Epidermal melanocyte (primary cell): ENCODE data around the gene BCO1.

ENCODE experiments used
- DNase-seq: peaks from one replicate; pipeline ENCODE4 v3.0.0; 2011; ENCODE audit warnings: low spot score; ENCODE audit not compliant: insufficient read length

The BCO1 gene

DNA sequence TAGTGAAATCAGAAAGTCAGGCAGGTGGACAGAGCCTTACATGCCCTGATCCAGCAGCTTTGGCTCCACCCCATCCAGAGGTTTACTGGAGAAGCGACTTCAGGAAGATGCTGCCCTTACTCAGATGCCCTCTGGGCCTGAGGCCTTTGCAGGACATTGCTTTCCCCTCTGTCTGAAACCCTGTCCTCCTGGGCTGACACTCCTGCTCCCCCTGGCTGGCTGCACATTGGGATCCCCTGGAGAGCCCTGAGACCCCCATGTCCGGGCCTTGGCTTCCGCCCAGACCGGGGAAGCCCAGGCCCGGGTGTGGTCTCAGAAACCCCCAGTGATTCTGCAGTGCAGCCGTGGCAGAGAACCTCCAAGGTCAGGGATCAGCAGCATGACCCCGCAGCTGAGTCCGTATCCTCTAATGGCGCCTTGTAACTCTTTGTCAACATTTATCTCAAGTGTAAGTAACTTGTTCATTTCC lies 36.6 kb downstream of the BCO1 start:
- no peak for DNase-seq

DNA sequence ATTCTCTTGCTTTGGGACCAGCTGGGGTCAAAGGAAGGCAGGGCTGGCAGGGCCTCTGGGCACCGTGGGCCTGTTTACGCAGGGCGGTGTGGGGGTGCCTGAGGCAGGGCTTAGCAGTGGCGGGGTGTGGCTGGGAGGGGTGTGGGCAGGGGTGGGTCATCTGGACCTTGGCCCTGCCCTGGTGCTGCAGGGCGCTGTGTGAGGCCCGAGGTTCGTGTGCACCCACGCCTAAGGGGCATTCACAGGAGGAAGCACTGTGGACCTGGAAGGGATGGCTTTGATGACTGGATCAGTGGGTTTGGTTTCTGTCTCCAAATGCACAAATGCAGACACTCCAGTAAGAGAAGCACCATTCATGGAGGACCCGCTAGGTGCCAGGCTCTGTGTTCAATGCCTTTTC lies 37.3 kb downstream of the BCO1 start:
- no peak for DNase-seq

DNA sequence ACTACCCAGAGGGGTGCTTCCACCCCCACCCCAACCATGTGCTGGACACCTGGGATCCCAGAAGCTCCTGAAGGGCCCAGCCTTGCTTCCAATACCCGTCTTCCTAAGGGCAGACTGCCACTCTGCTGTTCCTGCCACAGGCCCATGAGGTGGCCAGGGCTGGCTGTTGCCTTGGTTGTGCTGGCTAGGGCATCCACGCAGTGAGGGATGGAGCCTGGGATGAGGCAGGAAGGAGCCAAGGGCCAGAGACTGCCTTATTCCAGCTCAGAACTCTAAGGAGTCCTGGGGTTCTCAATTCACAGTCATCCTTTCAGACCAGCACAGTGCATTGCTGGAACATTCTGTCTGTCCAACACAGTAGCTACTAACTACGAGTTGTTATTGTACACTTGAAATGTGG lies 37.8 kb downstream of the BCO1 start:
- no peak for DNase-seq

DNA sequence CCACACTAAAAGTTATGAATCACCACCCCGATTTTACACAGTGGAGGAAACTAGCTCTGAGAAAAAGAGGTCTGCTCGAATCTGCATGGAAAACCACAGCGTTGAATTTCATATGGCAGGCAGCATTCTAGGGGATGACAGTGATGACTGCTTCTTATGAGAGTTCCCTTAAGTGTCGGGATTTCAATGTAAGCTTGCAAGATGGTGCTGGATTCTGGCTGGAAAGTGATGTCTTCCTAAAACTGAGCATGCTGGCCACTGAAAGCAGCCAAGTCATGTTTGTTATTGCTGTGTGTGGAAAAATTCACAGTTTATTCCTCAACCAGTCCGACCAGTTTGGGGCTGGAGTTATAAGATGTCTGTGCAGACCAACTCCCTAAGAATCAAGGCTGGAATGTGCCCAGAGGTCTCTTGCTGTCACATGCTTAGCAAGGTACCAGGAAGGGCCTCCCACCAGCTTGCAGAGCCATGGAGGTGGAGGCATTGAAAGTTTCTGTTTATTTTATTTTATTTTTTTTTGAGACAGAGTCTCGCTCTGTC lies 39.1 kb downstream of the BCO1 start:
- DNase-seq: no peak

DNA sequence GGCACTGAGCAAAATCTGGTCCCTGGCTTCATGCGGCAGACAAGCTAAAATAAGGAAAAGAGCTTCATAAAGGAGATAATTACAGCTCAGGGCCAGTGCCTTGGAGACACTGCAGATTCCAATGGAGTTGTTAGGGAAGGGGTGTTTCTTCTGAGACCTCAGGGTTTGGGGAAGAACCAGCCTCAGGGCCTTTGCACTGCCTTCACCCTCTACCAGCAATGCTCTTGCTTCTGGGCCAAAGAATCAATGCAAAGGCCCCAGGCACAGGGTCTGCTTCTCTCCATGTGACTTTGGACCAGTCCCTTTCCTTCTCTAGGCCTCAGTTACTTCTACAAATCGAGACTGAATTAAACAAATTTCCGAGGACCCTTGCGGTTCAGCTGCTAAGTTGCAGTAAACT lies 40.0 kb downstream of the BCO1 start:
- DNase-seq: no peak

DNA sequence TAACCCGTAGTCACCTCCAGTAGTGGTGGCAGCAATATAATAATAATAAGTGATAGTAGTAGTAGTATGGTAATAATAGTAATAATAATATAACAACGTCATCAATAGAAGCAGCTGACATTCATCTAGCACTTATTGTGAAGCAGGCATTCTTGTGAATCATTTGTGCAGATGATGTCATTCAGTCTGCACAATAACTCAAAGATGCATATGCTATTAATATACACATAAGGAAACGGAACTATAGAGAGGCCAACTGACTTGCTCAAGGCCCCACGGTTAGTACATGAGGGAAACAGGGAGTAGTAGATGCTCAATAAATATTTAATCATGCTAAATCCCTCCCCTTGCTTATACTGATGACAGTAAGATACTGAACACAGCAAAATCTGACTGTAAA lies 40.9 kb downstream of the BCO1 start:
- no peak for DNase-seq

DNA sequence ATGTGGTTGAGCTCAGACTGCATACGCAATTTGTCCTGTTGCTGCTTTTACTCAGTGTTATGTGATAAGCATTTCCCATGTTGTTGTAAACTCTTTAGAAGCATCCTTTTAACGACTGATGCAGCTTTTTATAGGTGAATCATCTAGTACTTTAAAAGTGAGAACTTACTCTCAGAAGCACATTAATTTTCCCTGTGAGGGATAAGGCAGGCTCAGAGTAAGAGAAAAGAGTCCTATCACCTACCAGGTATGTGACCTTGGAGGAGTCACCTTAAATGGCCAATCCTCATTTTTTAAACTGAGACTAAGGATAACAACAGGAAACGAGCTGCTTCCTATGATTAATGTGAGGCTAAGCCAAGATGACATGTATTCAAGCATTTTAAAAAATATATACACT lies 41.9 kb downstream of the BCO1 start:
- no peak for DNase-seq

DNA sequence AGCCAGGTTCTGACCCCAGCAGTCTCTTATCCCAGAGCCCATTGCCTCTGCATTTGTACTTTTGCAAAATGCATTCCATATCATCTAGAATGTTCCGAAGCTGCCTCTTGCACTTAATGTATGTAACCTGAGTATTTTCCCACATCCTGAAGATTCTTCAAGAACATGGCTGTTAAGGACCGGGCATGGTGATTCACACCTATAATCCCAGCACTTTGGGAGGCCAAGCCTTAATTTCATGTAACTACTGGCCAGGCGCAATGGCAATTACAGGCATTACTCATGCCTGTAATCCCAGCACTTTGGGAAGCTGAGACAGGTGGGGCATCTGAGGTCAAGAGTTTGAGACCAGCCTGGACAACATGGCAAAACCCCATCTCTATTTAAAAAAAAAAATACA lies 44.6 kb downstream of the BCO1 start:
- no peak for DNase-seq

DNA sequence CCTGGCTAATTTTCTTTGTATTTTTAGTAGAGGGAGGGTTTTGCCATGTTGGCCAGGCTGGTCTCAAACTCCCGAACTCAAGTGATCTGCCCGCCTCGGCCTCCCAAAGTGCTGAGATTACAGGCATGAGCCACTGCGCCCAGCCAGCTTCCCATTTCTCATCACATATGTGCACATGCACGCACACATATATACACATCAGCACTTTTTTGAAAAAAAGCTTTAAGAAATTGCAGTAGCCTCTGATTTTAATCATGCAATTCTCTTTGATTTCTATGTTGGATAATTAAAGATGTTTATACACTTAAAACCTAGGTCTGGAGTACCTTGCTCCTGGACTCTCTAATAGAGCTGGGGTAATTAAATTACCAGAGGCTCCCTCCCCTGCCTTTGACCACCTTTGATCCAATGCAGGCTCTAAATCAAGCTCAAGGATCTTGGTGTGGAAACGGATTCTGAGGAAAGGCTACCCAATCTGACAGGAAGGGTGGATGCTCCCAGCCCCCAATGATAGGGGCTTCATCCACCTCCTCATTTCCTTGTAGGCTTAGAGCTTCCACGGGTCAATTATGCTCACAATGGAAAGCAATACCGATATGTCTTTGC lies 46.6 kb downstream of the BCO1 start:
- DNase-seq: no peak

DNA sequence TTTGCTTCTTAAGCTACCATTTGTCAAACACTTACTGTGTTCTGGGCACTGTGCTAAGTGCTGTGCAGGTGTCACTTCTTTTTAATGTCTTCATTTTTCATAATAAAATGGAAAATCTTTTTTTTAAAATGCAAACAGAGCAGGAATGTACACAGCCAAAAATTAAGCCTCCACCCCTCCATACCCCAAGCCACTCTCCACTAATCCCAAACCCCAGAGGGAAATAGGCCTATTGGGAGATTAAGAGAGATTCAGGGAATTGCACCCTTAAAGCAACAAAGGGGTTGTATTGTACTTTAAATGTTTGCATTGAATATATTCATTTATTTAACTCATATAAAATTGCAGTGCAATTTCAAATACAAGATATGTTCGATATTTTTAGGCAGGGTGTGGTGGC lies 47.7 kb downstream of the BCO1 start:
- no peak for DNase-seq

DNA sequence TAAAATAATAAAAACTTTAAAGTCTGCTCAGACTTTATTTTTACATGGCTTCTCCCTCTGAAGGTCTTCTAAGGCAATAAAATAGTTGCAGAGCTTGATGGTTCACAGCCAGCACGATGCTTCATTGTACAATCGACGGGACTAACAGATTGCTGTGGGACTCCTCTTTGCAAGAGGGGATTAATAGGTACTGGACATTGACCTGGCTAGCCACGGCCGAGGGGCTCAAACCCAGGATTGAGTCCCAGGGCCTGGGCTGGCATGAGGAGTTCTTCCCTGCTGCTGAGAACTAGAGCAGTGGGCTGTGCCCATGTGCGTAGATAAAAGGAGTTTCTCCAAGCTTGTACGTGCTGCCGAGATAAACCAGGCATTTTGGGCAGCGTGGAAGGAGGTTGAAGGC lies 52.6 kb downstream of the BCO1 start:
- DNase-seq: no peak

DNA sequence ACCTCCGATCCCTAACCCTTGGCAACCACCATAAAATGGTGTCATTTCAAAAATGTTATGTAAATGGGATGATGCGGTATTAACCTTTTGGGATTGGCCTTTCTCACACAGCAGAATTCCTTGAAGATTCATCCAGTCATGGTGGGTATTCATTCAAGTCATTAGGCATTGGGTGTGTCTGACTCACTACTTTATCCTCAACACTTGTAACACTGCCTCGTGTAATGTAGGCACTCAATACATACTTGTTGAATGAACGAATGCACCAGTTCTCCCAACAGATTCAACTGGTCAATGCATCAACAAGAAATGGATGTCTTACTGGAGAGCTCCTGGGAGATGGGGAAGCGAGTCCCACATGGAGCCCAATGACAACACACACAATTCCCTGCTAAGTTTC lies 54.4 kb downstream of the BCO1 start:
- DNase-seq: no peak

DNA sequence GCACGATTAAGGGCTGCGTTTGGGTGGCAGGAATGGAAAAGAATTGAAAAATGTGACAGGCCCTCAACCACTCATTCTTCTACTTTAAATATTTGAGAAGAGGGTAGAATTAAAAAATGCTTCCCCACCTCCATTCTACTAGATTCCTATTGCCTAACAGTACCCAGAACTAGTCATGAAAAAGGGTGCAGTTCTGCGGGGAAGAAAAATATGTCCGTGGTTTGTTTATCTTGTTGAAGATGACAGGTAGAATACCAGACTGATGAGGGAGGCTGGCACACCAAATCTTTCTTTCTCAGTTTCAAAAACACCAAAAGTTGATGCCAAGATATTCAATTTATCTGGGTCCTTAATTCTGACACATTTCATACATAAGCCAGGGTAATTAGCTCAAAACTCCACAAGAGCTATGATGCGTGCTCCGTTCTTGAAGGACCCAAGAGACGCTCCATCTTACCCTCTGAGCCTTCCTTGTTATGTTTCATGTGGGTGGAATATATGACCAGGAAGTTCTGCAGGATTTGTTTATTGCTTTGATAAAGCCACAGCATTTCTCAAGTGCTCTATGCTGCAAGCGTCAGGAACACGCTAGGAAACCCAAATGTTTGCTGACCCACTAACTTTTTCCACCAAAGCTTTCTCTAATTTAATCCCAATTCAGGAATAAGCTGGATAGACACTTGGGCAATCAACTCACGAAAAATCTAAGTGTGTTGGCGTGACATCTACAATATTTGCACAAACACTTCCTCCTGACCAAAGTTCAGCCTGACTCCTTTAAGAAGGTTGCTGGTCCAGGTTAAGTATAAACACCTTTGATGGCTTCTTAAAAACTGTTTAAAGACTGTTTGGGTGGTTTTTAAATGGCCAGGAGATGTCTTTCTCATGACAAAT lies 55.7 kb downstream of the BCO1 start:
- DNase-seq: no peak

DNA sequence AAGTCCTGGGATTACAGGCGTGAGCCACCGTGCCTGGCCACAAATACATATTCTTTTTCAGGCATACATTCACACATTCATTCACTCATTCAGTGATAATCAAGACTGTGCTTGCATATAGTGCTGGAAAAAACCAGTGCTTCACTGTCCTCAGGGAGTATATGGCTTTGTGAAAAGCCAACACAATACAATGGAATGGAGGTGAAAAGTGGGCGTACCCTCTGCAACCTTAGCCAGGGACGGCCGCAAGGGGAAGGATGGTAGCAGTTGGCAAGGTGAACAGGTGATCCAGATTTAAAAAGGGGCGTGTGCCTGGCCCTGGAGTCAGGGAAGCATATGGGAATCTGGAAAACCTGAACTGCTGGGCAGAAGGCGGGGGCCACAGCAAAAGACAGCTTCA lies 58.1 kb downstream of the BCO1 start:
- DNase-seq: no peak

DNA sequence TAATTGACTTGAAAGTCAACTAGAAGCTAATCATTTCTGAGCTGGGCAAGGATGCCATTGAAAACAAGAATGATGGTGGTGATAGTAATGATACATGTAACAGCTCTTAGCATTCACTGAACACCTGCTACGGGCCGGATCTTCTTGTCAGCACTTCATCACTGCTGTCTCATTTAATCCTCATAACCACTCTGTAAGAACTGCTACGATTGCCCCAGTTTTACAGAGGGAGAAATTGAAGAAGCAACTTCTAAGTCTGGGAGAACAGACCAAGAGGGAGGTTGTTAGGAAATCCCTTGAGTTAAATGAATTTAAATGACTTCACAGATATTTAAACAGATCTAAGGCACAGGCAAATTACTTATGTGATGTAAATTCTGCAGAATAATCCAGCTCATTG lies 69.3 kb downstream of the BCO1 start:
- no peak for DNase-seq

DNA sequence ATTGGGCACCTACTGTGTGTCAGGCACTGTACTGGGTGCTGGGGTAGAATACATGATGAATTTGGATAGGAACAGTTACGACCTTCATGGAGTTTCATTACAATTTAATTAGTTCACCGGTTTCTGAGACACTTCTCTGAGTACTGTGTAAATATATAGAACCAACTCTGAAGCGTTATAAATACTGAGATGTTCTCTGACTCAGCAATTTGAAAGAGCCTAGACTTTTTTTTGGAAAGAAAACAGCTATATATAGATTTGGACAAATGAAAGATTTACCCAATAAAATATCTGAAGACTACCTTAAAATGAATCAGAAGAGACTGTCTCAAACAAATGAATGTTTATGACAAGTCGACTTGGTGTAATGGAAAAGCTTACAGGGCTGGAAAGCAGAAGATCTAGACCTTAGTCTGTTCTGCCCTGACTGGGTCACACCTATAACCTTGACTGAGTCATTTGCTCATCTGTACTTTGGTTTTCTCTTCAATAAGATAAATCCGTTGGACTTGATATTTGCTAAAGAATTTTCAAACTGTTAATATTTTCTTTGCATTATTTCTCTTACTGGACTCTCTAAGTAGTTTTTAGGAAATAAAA lies 71.7 kb downstream of the BCO1 start:
- no peak for DNase-seq

DNA sequence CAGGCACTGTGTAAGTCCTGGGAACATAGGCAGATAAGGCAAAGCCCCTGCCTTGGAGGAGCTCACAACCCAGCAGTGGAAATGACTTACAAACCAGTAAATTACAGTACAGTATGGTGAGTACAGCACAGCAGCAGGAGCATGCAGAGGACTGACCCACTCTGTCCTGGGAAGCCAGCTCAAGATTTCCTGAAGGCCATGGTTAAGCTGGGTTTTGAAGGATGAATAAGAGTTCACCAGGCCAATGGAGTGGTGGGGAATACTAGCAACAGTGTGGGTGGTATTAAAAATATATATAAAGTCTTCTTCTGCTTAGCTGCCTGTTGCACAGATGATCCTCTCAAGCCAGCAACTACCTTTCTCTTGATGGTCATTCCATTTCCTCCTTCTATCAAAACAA lies 73.3 kb downstream of the BCO1 start:
- DNase-seq: no peak

DNA sequence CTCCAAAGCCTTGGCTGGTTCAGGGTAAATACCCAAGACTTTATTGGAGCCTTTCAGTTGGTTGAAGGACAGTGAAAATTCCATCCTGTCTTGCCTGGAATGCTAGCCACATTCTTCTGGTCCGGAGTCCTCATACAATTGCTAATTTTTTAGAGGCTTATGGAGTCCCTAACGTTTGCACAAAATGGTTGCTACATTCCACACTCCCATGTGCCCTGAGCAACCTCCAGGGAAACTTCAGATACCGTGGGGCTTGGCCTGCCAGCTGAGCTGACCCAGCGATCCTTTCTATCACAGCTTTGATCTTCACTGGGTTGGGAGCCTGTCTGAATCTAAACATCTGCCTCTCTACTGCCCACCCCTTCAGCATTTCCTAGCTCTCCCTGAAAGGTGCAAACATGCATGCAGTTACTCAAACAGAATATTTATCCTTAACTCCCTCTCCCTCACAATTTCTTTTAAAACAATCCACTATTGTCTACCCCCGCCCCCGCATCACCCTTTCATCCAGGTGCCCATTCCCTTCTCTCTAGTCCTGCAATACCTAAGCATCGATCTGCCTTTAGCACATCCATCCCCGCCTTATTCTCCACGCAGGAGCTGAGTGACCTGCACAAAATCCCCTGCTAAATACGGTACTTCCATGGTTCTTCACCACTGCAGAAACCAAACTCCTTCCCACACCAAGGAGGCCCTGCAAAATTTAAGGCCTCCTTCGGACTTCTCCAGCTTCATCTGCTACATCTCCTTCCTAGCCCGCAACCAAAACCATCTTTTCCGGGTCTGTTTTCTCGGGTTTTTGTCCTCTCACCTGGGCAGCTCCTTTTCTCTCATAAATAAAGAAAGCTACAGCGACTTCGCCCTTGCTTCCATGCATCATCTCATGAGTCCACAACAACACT lies 75.5 kb downstream of the BCO1 start:
- DNase-seq: no peak

DNA sequence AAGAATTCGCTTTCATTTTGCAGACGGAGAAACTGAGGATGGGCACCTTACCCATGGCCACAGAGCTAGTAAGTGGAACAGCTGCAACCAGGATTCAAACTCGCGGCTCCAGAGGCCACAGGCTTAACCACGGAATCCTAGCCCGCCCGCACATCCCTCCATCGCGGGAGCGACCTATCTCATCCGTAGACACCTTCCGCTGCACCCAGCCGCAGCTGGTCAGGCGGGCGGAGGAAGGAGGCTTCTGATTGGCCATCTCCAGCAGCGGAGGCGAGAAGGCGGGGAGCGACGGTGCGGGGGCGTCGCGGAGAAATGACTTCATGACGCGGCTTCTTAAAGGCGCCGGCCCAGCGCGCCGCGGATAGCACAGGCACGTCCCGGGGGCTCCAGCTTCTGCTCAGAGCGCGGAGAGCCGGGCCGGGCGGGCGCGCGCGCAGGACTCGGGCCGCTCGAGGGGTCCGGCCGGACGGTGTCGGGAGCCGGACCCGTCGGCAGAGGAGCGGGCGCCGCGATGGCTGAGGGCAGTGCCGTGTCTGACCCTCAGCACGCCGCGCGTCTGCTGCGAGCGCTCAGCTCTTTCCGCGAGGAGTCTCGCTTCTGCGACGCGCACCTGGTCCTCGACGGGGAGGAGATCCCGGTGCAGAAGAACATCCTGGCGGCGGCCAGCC lies 76.2 kb downstream of the BCO1 start, which contains the start of gene GAN:
TSS of gene GAN (plus strand) at position 360 of the 668 bp plus-strand sequence. CDS start at position 512, 152 bp downstream.
- peak; percentile 88 for DNase-seq
